H1 (cell line): Measurements from ENCODE around the gene ZNF48. TPM values are rescaled to one million over a fixed set of nuclear protein-coding genes. Genes with fewer than 3 reads are reported as not detected.

Experiments used
- CTCF ChIA-PET: fragments of 300-600 bp; sonication (Branson Sonifier 250); formaldehyde crosslinking; loops from one replicate; lab custom pipeline; 2021; ENCODE audit not compliant: partially characterized antibody; lab: Charles Lee
- POLR2A ChIA-PET: fragments of 300-600 bp; sonication (Branson Sonifier 250); formaldehyde crosslinking; loops from one replicate; lab custom pipeline; 2021; ENCODE audit warnings: inconsistent platforms; ENCODE audit not compliant: partially characterized antibody; lab: Charles Lee
- DNase-seq, 2 experiments: peaks; one replicate each; pipeline versions ENCODE4 v3.0.0 to v3.0.0-alpha.2; 2010 to 2022; ENCODE audit warnings: low spot score in 2 of 2, low read depth in 1 of 2, mixed read lengths in 1 of 2
- FAIRE-seq: peaks from 2 replicates; lab custom pipeline; 2011; peaks lifted over from hg19 to GRCh38; lab: Jason Lieb, UNC
- H2AFZ ChIP-seq: 2 replicates; pipeline ENCODE4 v1.8.1; 2012; ENCODE audit warnings: low read length, inconsistent platforms
- H2AK5ac ChIP-seq: 2 replicates; pipeline ENCODE4 v1.6.1; 2013; ENCODE audit warnings: low read depth, low read length
- H2BK120ac ChIP-seq: replicated peaks from 2 replicates; pipeline ENCODE3; 2013; ENCODE audit warnings: low read depth, low read length, inconsistent platforms
- H2BK12ac ChIP-seq: 2 replicates; pipeline ENCODE4 v1.6.1; 2013; ENCODE audit warnings: low read depth, low read length
- H2BK15ac ChIP-seq: 2 replicates; pipeline ENCODE4 v1.6.1; 2013; ENCODE audit warnings: low read length
- H2BK20ac ChIP-seq: 2 replicates; pipeline ENCODE4 v1.6.1; 2013; ENCODE audit warnings: low read length
- H2BK5ac ChIP-seq: 2 replicates; pipeline ENCODE4 v1.6.1; 2013; ENCODE audit warnings: low read depth, low read length
- H3K14ac ChIP-seq: 2 replicates; pipeline ENCODE4 v1.6.1; 2013; ENCODE audit warnings: inconsistent platforms; ENCODE audit not compliant: insufficient read length
- H3K18ac ChIP-seq: 2 replicates; pipeline ENCODE4 v1.6.1; 2013; ENCODE audit warnings: low read length; ENCODE audit errors: extremely low read depth
- H3K23ac ChIP-seq: 2 replicates; pipeline ENCODE4 v1.6.1; 2013; ENCODE audit warnings: inconsistent platforms; ENCODE audit not compliant: insufficient read length
- H3K23me2 ChIP-seq: 2 replicates; pipeline ENCODE4 v1.6.1; 2013; ENCODE audit warnings: low read depth, low read length
- H3K27ac ChIP-seq: 2 replicates; pipeline ENCODE4 v1.6.1; 2011; ENCODE audit warnings: low read depth, low read length, inconsistent platforms
- H3K27me3 ChIP-seq, 4 experiments: replicated peaks in 1 of 4; 1 replicate in 1 of 4; 2 replicates in 3 of 4; pipeline versions ENCODE4 v1.6.1 to v1.8.1; 2011 to 2013; ENCODE audit warnings: low read length in 3 of 4, mild to moderate bottlenecking in 3 of 4, inconsistent platforms in 2 of 4, mixed read lengths in 2 of 4, moderate library complexity in 1 of 4; ENCODE audit not compliant: control insufficient read depth in 3 of 4, insufficient read depth in 3 of 4; ENCODE audit errors: extremely low read depth in 1 of 4
- H3K36me3 ChIP-seq, 4 experiments: 2 replicates each; pipeline versions ENCODE4 v1.6.1 to v1.8.1; 2011 to 2013; ENCODE audit warnings: mild to moderate bottlenecking in 4 of 4, low read length in 3 of 4, moderate library complexity in 2 of 4, control low read depth in 1 of 4, inconsistent platforms in 1 of 4; ENCODE audit not compliant: insufficient read depth in 4 of 4, control insufficient read depth in 2 of 4
- H3K4ac ChIP-seq: replicated peaks from 2 replicates; pipeline ENCODE3; 2013; ENCODE audit warnings: low read length, low read depth, mixed read lengths, inconsistent platforms; ENCODE audit not compliant: insufficient read length
- H3K4me1 ChIP-seq, 4 experiments: replicated peaks in 1 of 4; 1 replicate in 1 of 4; 2 replicates in 3 of 4; pipeline versions ENCODE4 v1.6.1 to v1.8.1; 2011 to 2013; ENCODE audit warnings: low read length in 3 of 4, inconsistent platforms in 2 of 4, mixed read lengths in 1 of 4; ENCODE audit not compliant: insufficient read depth in 4 of 4, control insufficient read depth in 3 of 4
- H3K4me2 ChIP-seq, 2 experiments: 2 replicates each; pipeline versions ENCODE4 v1.6.1 to v1.8.1; 2011 to 2013; ENCODE audit warnings: low read depth in 2 of 2, low read length in 2 of 2, control low read depth in 1 of 2, inconsistent platforms in 1 of 2, mild to moderate bottlenecking in 1 of 2; ENCODE audit not compliant: insufficient read depth in 1 of 2
- H3K4me3 ChIP-seq, 4 experiments: fragments of 200-600, 300-600 bp in 1 of 4; sonication (generic), shearing (Covaris generic), sonication (Bioruptor Twin) in 1 of 4; 2 replicates each; pipeline versions ENCODE4 v1.5.1 to v1.8.1; 2011 to 2016; ENCODE audit warnings: low read length in 4 of 4, low read depth in 3 of 4, control low read depth in 2 of 4, inconsistent platforms in 2 of 4, mild to moderate bottlenecking in 2 of 4, mixed read lengths in 1 of 4, moderate library complexity in 1 of 4; ENCODE audit not compliant: insufficient read depth in 2 of 4; ENCODE audit errors: extremely low read depth in 1 of 4
- H3K56ac ChIP-seq: replicated peaks from 2 replicates; pipeline ENCODE3; 2013; ENCODE audit warnings: low read depth, mild to moderate bottlenecking, mixed read lengths, low read length, inconsistent platforms; ENCODE audit not compliant: insufficient read length
- H3K79me1 ChIP-seq: 2 replicates; pipeline ENCODE4 v1.6.1; 2013; ENCODE audit warnings: low read depth, low read length, control low read depth
- H3K79me2 ChIP-seq, 2 experiments: 2 replicates each; pipeline versions ENCODE4 v1.6.1 to v1.8.1; 2012 to 2013; ENCODE audit warnings: low read length in 2 of 2, mild to moderate bottlenecking in 2 of 2, inconsistent platforms in 1 of 2; ENCODE audit not compliant: insufficient read depth in 2 of 2, control insufficient read depth in 1 of 2
- H3K9ac ChIP-seq, 4 experiments: replicated peaks in 1 of 4; 1 replicate in 1 of 4; 2 replicates in 3 of 4; pipeline versions ENCODE4 v1.6.1 to v1.8.1; 2011 to 2013; ENCODE audit warnings: low read depth in 3 of 4, low read length in 3 of 4, control low read depth in 2 of 4, mild to moderate bottlenecking in 2 of 4, moderate library complexity in 2 of 4, inconsistent platforms in 1 of 4; ENCODE audit errors: extremely low read depth in 1 of 4
- H3K9me3 ChIP-seq, 2 experiments: 2 replicates each; pipeline versions ENCODE4 v1.6.1 to v1.8.1; 2012 to 2013; ENCODE audit warnings: mild to moderate bottlenecking in 2 of 2, moderate library complexity in 2 of 2, control low read depth in 1 of 2, inconsistent platforms in 1 of 2, low read depth in 1 of 2, low read length in 1 of 2, mixed read lengths in 1 of 2; ENCODE audit not compliant: insufficient read depth in 2 of 2
- H4K20me1 ChIP-seq, 2 experiments: replicated peaks in 1 of 2; 2 replicates each; pipeline versions ENCODE3 to v1.8.1; 2011 to 2013; ENCODE audit warnings: inconsistent platforms in 2 of 2, low read length in 2 of 2, mild to moderate bottlenecking in 1 of 2; ENCODE audit not compliant: insufficient read depth in 2 of 2, control insufficient read depth in 1 of 2
- H4K5ac ChIP-seq: 2 replicates; pipeline ENCODE4 v1.6.1; 2013; ENCODE audit warnings: low read length, low read depth, mixed read lengths, inconsistent platforms; ENCODE audit not compliant: insufficient read length
- H4K8ac ChIP-seq: 2 replicates; pipeline ENCODE4 v1.8.0; 2013; ENCODE audit warnings: mild to moderate bottlenecking, moderate library complexity, low read length, inconsistent platforms; ENCODE audit not compliant: insufficient read depth; ENCODE audit errors: extremely low read depth
- H4K91ac ChIP-seq: replicated peaks from 2 replicates; pipeline ENCODE3; 2013; ENCODE audit warnings: low read length, mixed read lengths, inconsistent platforms; ENCODE audit not compliant: insufficient read length
- CTBP2 ChIP-seq: IDR thresholded peaks from 2 replicates; pipeline ENCODE4 v1.7.0; 2011; ENCODE audit warnings: borderline replicate concordance, mild to moderate bottlenecking, moderate library complexity, mixed read lengths, low read length; ENCODE audit not compliant: insufficient read depth, insufficient read length
- E2F6 ChIP-seq: IDR thresholded peaks from 2 replicates; pipeline ENCODE4 v1.6.1; 2012; ENCODE audit warnings: inconsistent platforms
- HDAC2 ChIP-seq, 2 experiments: fragments of 300-600 bp in 1 of 2; sonication (generic) in 1 of 2; IDR thresholded peaks; 2 replicates each; pipeline ENCODE4 v1.6.1; 2011 to 2012; ENCODE audit warnings: low read depth in 2 of 2, low read length in 2 of 2, mild to moderate bottlenecking in 2 of 2, moderate library complexity in 2 of 2, borderline replicate concordance in 1 of 2, inconsistent platforms in 1 of 2
- POLR2A ChIP-seq, 2 experiments: IDR thresholded peaks; 1 replicate in 1 of 2; 2 replicates in 1 of 2; pipeline ENCODE4 v1.6.1; 2011; ENCODE audit warnings: low read depth in 2 of 2, low read length in 2 of 2, mild to moderate bottlenecking in 2 of 2; ENCODE audit errors: control extremely low read depth in 1 of 2
- RAD21 ChIP-seq, 2 experiments: IDR thresholded peaks in 1 of 2; conservative IDR thresholded peaks in 1 of 2; 2 replicates each; pipeline ENCODE4 v1.6.1; 2011; ENCODE audit warnings: low read depth in 2 of 2, low read length in 2 of 2, improper control_type of control experiment in 1 of 2, inconsistent platforms in 1 of 2, mild to moderate bottlenecking in 1 of 2, moderate library complexity in 1 of 2
- RBBP5 ChIP-seq: IDR thresholded peaks from 2 replicates; pipeline ENCODE4 v1.7.1; 2012; ENCODE audit warnings: low read depth, mild to moderate bottlenecking, inconsistent platforms, low read length, moderate library complexity, borderline replicate concordance
- RFX5 ChIP-seq: IDR thresholded peaks from 2 replicates; pipeline ENCODE4 v1.6.1; 2011; ENCODE audit warnings: low read depth, low read length, improper control_type of control experiment, borderline replicate concordance
- SIRT6 ChIP-seq: IDR thresholded peaks from one replicate; pipeline ENCODE4 v1.7.1; 2012; ENCODE audit warnings: low read length, inconsistent platforms
- SP2 ChIP-seq: IDR thresholded peaks from 2 replicates; pipeline ENCODE4 v1.6.1; 2012; ENCODE audit warnings: mild to moderate bottlenecking, low read length, inconsistent platforms
- SRF ChIP-seq: IDR thresholded peaks from 2 replicates; pipeline ENCODE4 v1.6.1; 2011; ENCODE audit warnings: mild to moderate bottlenecking, low read depth, low read length, moderate library complexity
- WGBS, 2 experiments: shearing (Covaris generic) in 1 of 2; methylation state at CpG; one replicate each; pipeline versions ENCODE4 v1.1.6 to v1.1.7; 2013 to 2015; ENCODE audit warnings: low lambda C conversion rate in 2 of 2, mixed read lengths in 2 of 2, inconsistent platforms in 1 of 2, low coverage in 1 of 2, missing lambda C conversion rate in 1 of 2; ENCODE audit not compliant: insufficient replicate concordance in 2 of 2, insufficient coverage in 1 of 2, insufficient read length in 1 of 2; ENCODE audit errors: extremely low coverage in 1 of 2, missing lambda C conversion rate in 1 of 2; 5-methylcytosine and 5-hydroxymethylcytosine counted together
- polyA plus RNA-seq, 7 experiments: library from polyadenylated mRNA; depleted of rRNA in 3 of 7; stranded (reverse) in 5 of 7; unstranded in 2 of 7; fragments of >200 nt in 5 of 7; fragments of 200-250 nt in 2 of 7; gene quantifications; 1 replicate in 5 of 7; 2 replicates in 1 of 7; 4 replicates in 1 of 7; pipeline versions ENCODE4 v1.2.1 to v1.2.3, GENCODE V29; 2011 to 2013; ENCODE audit warnings: missing spikeins in 2 of 7, mixed read lengths in 2 of 7
- total RNA-seq: library from RNA; stranded (reverse); fragmentation: NEBNext Ultra II Directional; extraction: Animal tissue kit (Norgen Biotek cat#: 25700); gene quantifications from 2 replicates; pipeline ENCODE4 v1.2.1, GENCODE V29; 2021

ZNF48 gene
- total and polyA plus RNA-seq, 2 of the 8 experiments (the other 6 are each of a cell fraction or from before 2014, with no cell fraction given) = 30.4 to 41.2 TPM

- no peak overlapping the region for H2AK5ac ChIP-seq
- no peaks in the 10 kb centered on the region for H3K27me3 ChIP-seq
- H3K27ac ChIP-seq = peak overlapping the region; percentile 12; the same call in 1 of the 2 replicates
- peak overlapping the region; percentile 93 for H2AFZ ChIP-seq
- no peak overlapping the region for H2BK120ac ChIP-seq
- WGBS, 2 experiments = 53% methylated on average over 19 of the region's 19 CpGs; no CpG with 5 or more reads in 1 of the 2 experiments
- peak overlapping the region; percentile 16 for H4K5ac ChIP-seq
- no peak overlapping the region for H3K4ac ChIP-seq
- H3K9ac ChIP-seq = peak overlapping the region in 1 of 4 experiments; percentile 38; a peak in 1 of 7 replicates
- peak overlapping the region; percentile 48 to 55 for H3K4me2 ChIP-seq
- FAIRE-seq (no peak), DNase-seq (no peak)
- H4K20me1 ChIP-seq = peaks cover 2% of the 10 kb centered on the region in 2 experiments
- peaks cover 8 to 14% (median 9%) of the 10 kb centered on the region in 4 experiments; a peak in 7 of 8 replicates for H3K36me3 ChIP-seq
- peaks cover 3% of the 10 kb centered on the region; the same call in 1 of the 2 replicates for H3K79me1 ChIP-seq
- H3K23ac ChIP-seq = no peak overlapping the region
- H2BK5ac ChIP-seq = 0 out of 2 replicates have a peak overlapping the region, but pooled peaks have one; percentile 9
- no peaks in the 10 kb centered on the region for H3K9me3 ChIP-seq
- H3K23me2 ChIP-seq = peaks cover 7% of the 10 kb centered on the region; the same call in 1 of the 2 replicates
- no peak overlapping the region for H4K8ac ChIP-seq
- no peak overlapping the region for H2BK20ac ChIP-seq
- H3K4me3 ChIP-seq = peak overlapping the region in 1 of 4 experiments; percentile 84; a peak in 2 of 8 replicates
- peaks cover 0 to 21% of the 10 kb centered on the region in 2 experiments; a peak in 2 of 4 replicates for H3K79me2 ChIP-seq
- H4K91ac ChIP-seq = peak overlapping the region; percentile 20
- H3K4me1 ChIP-seq = peaks cover 0 to 6% (median 4%) of the 10 kb centered on the region in 4 experiments; a peak in 4 of 7 replicates
- ChIA-PET POLR2A (interaction anchor here (0.6 to 2.3 kb wide), 17 partner anchors 12 to 226 kb away, joined by 3 to 15 read pairs (median 4); partner anchors contain the start of genes ZNF48, ZNF688, ZNF689 and ZNF747), CTCF (interaction anchor here (0.7 to 2.5 kb wide), 34 partner anchors 12 to 374 kb away, joined by 3 to 17 read pairs (median 5); partner anchors contain the start of genes ZNF689, ZNF747 and ZNF764)
- no peak overlapping the region; the same call in 1 of the 2 replicates for H3K18ac ChIP-seq
- H3K14ac ChIP-seq = no peak overlapping the region
- H3K56ac ChIP-seq = no peak overlapping the region
- H2BK12ac ChIP-seq = no peak overlapping the region; the same call in 1 of the 2 replicates
- H2BK15ac ChIP-seq = peak overlapping the region; percentile 66; the same call in 1 of the 2 replicates
- TF ChIP-seq CTBP2 (no peak), SP2 (no peak), E2F6 (peak; percentile 89), POLR2A (IDR thresholded peaks at IDR 0.05; ENCODE audit: control extremely low read depth in 1 of 2, low read depth in 2 of 2, low read length in 2 of 2) (no peak; a peak in 1 of 3 replicates), SIRT6 (no peak), HDAC2 (IDR thresholded peaks at IDR 0.05; ENCODE audit: borderline replicate concordance in 1 of 2, low read depth in 2 of 2, low read length in 2 of 2) (0 out of 4 replicates have a peak, but pooled peaks have one; percentile 10 to 32), SRF (no peak), RBBP5 (no peak), RFX5 (no peak), RAD21 (IDR thresholded peaks at IDR 0.05 in 1 of 2, conservative IDR thresholded peaks at IDR 0.05 in 1 of 2; ENCODE audit: low read depth in 2 of 2, low read length in 2 of 2) (peak; percentile 37 to 48; a peak in 3 of 4 replicates)
Observed at GRCh38 chr16:30430428-30430970, 35.3 kb downstream of the ZNF48 start.
